ENCODE measurements around the gene ATP23.

ATP23 gene

GRCh38 chr12:57909056-57909455 is 32.3 kb upstream of the ATP23 start:
- no peak for DNase-seq

GRCh38 chr12:57909611-57910010 is 31.8 kb upstream of the ATP23 start:
- no peak for DNase-seq

GRCh38 chr12:57918147-57918546 is 23.2 kb upstream of the ATP23 start:
- no peak for DNase-seq

GRCh38 chr12:57927086-57927485 is 14.3 kb upstream of the ATP23 start:
- DNase-seq, result no peak

- no peak for DNase-seq
Measured at GRCh38 chr12:57929092-57929830, 12.1 kb upstream of the ATP23 start.

GRCh38 chr12:57934819-57935218 is 6.5 kb upstream of the ATP23 start:
- DNase-seq, result no peak

- no peak for DNase-seq
Measured at GRCh38 chr12:57935331-57935730, 6.0 kb upstream of the ATP23 start.

- DNase-seq, result peak; percentile 90
Measured at GRCh38 chr12:57935839-57936512, 5.4 kb upstream of the ATP23 start.

- DNase-seq, result no peak
Measured at GRCh38 chr12:57936513-57936883, 4.9 kb upstream of the ATP23 start.

- DNase-seq, result no peak
Measured at GRCh38 chr12:57939291-57939690, 2.1 kb upstream of the ATP23 start.

- no peak for DNase-seq
Measured at GRCh38 chr12:57940052-57940914, 1.1 kb upstream of the ATP23 start.

GRCh38 chr12:57940915-57941164 is 527 bp upstream of the ATP23 start:
- DNase-seq, result no peak

- no peak for DNase-seq
Measured at GRCh38 chr12:57943438-57944080, 2.2 kb downstream of the ATP23 start.

- no peak for DNase-seq
Measured at GRCh38 chr12:57944313-57945023, 3.1 kb downstream of the ATP23 start.

- DNase-seq, result no peak
Measured at GRCh38 chr12:57952766-57953165, 11.4 kb downstream of the ATP23 start.

- DNase-seq, result no peak
Measured at GRCh38 chr12:57954768-57955167, 13.4 kb downstream of the ATP23 start.

GRCh38 chr12:57958061-57958657 is 16.8 kb downstream of the ATP23 start:
- DNase-seq, result no peak

- no peak for DNase-seq
Measured at GRCh38 chr12:57964421-57964820, 23.1 kb downstream of the ATP23 start.

GRCh38 chr12:57965766-57966165 is 24.4 kb downstream of the ATP23 start:
- no peak for DNase-seq

- DNase-seq, result no peak
Measured at GRCh38 chr12:57966536-57966935, 25.2 kb downstream of the ATP23 start.

GRCh38 chr12:57983146-57983857 is 41.9 kb downstream of the ATP23 start:
- DNase-seq, result no peak

All from activated naive CD4-positive, alpha-beta T cell treated with Interleukin-2 at 50 U/mL for 16 hours (primary cell).